Liver (tissue), 9 donors: ENCODE measurements around the gene ZNF536. TPM values are rescaled to one million over a fixed set of nuclear protein-coding genes. Genes with fewer than 3 reads are reported as not detected.

Experiments used
- DNase-seq: peaks from one replicate; pipeline ENCODE4 v3.0.0-alpha.2; 2017; ENCODE audit warnings: low spot score
- H3K27ac ChIP-seq, 2 donors: one replicate each; pipeline ENCODE4 v1.7.0; 2013; ENCODE audit warnings: inconsistent platforms in 2 of 2, low read length in 2 of 2, control low read depth in 1 of 2, low read depth in 1 of 2, mild to moderate bottlenecking in 1 of 2
- H3K27me3 ChIP-seq, 4 donors: one replicate each; pipeline versions ENCODE4 v1.6.1 to v1.7.0; 2013; ENCODE audit warnings: low read length in 3 of 4, inconsistent platforms in 1 of 4, mild to moderate bottlenecking in 1 of 4, moderate library complexity in 1 of 4; ENCODE audit not compliant: control insufficient read depth in 4 of 4, insufficient read depth in 4 of 4
- H3K36me3 ChIP-seq, 4 donors: one replicate each; pipeline versions ENCODE4 v1.6.1 to v1.7.0; 2013; ENCODE audit warnings: low read length in 3 of 4, mild to moderate bottlenecking in 3 of 4, low read depth in 1 of 4, moderate library complexity in 1 of 4; ENCODE audit not compliant: control insufficient read depth in 4 of 4, insufficient read depth in 3 of 4
- H3K4me1 ChIP-seq, 4 donors: one replicate each; pipeline versions ENCODE4 v1.6.1 to v1.7.0; 2013; ENCODE audit warnings: low read length in 3 of 4, mild to moderate bottlenecking in 3 of 4, moderate library complexity in 1 of 4; ENCODE audit not compliant: control insufficient read depth in 4 of 4, insufficient read depth in 4 of 4
- H3K4me3 ChIP-seq, 3 donors: one replicate each; pipeline versions ENCODE4 v1.6.1 to v1.7.0; 2013; ENCODE audit warnings: low read length in 3 of 3, control low read depth in 1 of 3, low read depth in 1 of 3, mild to moderate bottlenecking in 1 of 3
- H3K9ac ChIP-seq, 2 donors: one replicate each; pipeline ENCODE4 v1.7.0; 2013; ENCODE audit warnings: low read length in 2 of 2, mild to moderate bottlenecking in 2 of 2, moderate library complexity in 2 of 2, control low read depth in 1 of 2, low read depth in 1 of 2
- H3K9me3 ChIP-seq, 4 donors: one replicate each; pipeline versions ENCODE4 v1.6.1 to v1.7.0; 2013; ENCODE audit warnings: low read length in 3 of 4; ENCODE audit not compliant: control insufficient read depth in 4 of 4
- EGR1 ChIP-seq, 2 donors: IDR thresholded peaks; 2 replicates each; pipeline ENCODE4 v1.6.1; 2016 to 2018; ENCODE audit warnings: antibody characterized with exemption in 2 of 2, low read depth in 2 of 2
- FOXA1 ChIP-seq: IDR thresholded peaks from 2 replicates; pipeline ENCODE4 v1.6.1; 2016; ENCODE audit warnings: antibody characterized with exemption
- FOXA2 ChIP-seq: IDR thresholded peaks from 2 replicates; pipeline ENCODE4 v1.6.1; 2016; ENCODE audit warnings: antibody characterized with exemption
- GABPA ChIP-seq, 2 donors: IDR thresholded peaks in 1 of 2; conservative IDR thresholded peaks in 1 of 2; 2 replicates each; pipeline ENCODE4 v1.6.1; 2016; ENCODE audit warnings: antibody characterized with exemption in 2 of 2, mild to moderate bottlenecking in 1 of 2, moderate library complexity in 1 of 2
- HNF4A ChIP-seq, 2 donors: conservative IDR thresholded peaks; 2 replicates each; pipeline ENCODE4 v1.6.1; 2016; ENCODE audit warnings: antibody characterized with exemption in 2 of 2, mild to moderate bottlenecking in 2 of 2
- HNF4G ChIP-seq: IDR thresholded peaks from 2 replicates; pipeline ENCODE4 v1.6.1; 2016; ENCODE audit warnings: antibody characterized with exemption
- JUND ChIP-seq, 2 donors: IDR thresholded peaks; 2 replicates each; pipeline ENCODE4 v1.6.1; 2016; ENCODE audit warnings: antibody characterized with exemption in 2 of 2
- NR2F2 ChIP-seq: IDR thresholded peaks from 2 replicates; pipeline ENCODE4 v1.6.1; 2016; ENCODE audit warnings: antibody characterized with exemption
- RAD21 ChIP-seq, 2 donors: IDR thresholded peaks; 2 replicates each; pipeline ENCODE4 v1.6.1; 2016; ENCODE audit warnings: antibody characterized with exemption in 2 of 2, mild to moderate bottlenecking in 2 of 2
- RXRA ChIP-seq, 2 donors: IDR thresholded peaks; 2 replicates each; pipeline ENCODE4 v1.6.1; 2017 to 2018; ENCODE audit warnings: antibody characterized with exemption in 2 of 2, mild to moderate bottlenecking in 1 of 2
- SP1 ChIP-seq: IDR thresholded peaks from 2 replicates; pipeline ENCODE4 v1.6.1; 2018; ENCODE audit warnings: antibody characterized with exemption, mild to moderate bottlenecking
- TAF1 ChIP-seq: conservative IDR thresholded peaks from 2 replicates; pipeline ENCODE4 v1.6.1; 2016; ENCODE audit warnings: antibody characterized with exemption, mild to moderate bottlenecking
- YY1 ChIP-seq: IDR thresholded peaks from 2 replicates; pipeline ENCODE4 v1.6.1; 2016; ENCODE audit warnings: antibody characterized with exemption, mild to moderate bottlenecking
- WGBS: extraction: QIAGEN DNeasy Blood & Tissue Kit; methylation state at CpG from one replicate; pipeline ENCODE4 v1.1.7; 2013; 5-methylcytosine and 5-hydroxymethylcytosine counted together
- polyA plus RNA-seq, 2 donors: library from polyadenylated mRNA; stranded (reverse) in 1 of 2; unstranded in 1 of 2; fragments of 200-250 nt in 1 of 2; fragments of >200 nt in 1 of 2; fragmentation: Nextera tagmentation in 1 of 2; extraction: Ambion mirVana in 1 of 2; gene quantifications; one replicate each; pipeline versions ENCODE4 v1.2.1 to v1.2.3, GENCODE V29; 2013 to 2015
- total RNA-seq, 2 donors: library from RNA; depleted of rRNA; stranded (reverse); fragments of >200 nt; gene quantifications; one replicate each; pipeline ENCODE4 v1.2.3, GENCODE V29; 2014
- TF ChIP-seq, protein P1 (sequence below): IDR thresholded peaks from 2 replicates; pipeline ENCODE4 v1.6.1; 2016; ENCODE audit warnings: antibody characterized with exemption
- TF ChIP-seq, protein P2 (sequence below): IDR thresholded peaks from 2 replicates; pipeline ENCODE4 v1.6.1; 2016; ENCODE audit warnings: antibody characterized with exemption
- TF ChIP-seq, protein P3 (sequence below): IDR thresholded peaks from 2 replicates; pipeline ENCODE4 v1.6.1; 2016; ENCODE audit warnings: antibody characterized with exemption
- TF ChIP-seq, protein P4 (sequence below): fragments of 150-350 bp; IDR thresholded peaks from 2 replicates; pipeline ENCODE4 v1.5.1; 2017; ENCODE audit warnings: improper control_type of control experiment, low read depth, low read length; ENCODE audit not compliant: missing input control
- TF ChIP-seq, protein P5 (sequence below): IDR thresholded peaks from 2 replicates; pipeline ENCODE4 v1.6.1; 2016; ENCODE audit warnings: antibody characterized with exemption, mild to moderate bottlenecking
- donor health status: healthy.
- donor health status: healthy.
- donor health status: healthy.
- donor health status: healthy.
- donor health status: healthy.

ZNF536 gene
- total and polyA plus RNA-seq, 4 donors = 0.02 to 0.17 (median 0.08) TPM

DNA sequence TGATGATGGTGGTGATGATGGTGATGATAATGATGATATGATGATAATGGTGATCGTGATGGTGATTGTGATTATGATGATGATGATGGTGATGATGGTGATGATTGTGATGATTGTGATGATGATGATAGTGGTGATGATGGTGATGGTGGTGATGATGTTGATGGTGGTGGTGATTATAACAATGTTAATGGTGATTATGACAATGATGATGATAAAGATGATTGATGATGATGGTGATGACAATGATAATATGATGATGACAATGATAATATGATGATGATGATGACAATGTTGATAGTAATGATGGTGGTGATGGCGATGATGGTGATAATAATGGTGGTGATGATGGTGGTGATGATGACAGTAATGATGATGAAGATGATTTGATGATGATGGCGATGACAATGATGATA is 34.1 kb upstream of the ZNF536 start:
- Histone ChIP-seq H3K27me3 (peaks cover 0 to 4% (median 0%) of the 10 kb centered on the region in 4 donors), H3K36me3 (no peaks in the 10 kb centered on the region), H3K9me3 (no peaks in the 10 kb centered on the region), H3K27ac (no peak overlapping the region), H3K9ac (no peak overlapping the region), H3K4me3 (no peak overlapping the region), H3K4me1 (no peaks in the 10 kb centered on the region)
- no peak for DNase-seq
- WGBS = 90% methylated on average over 3 of the region's 3 CpGs
- TF ChIP-seq RXRA (IDR thresholded peaks at IDR 0.05) (no peak), FOXA2 (no peak), EGR1 (IDR thresholded peaks at IDR 0.05; ENCODE audit: low read depth in 2 of 2) (no peak), GABPA (IDR thresholded peaks at IDR 0.05 in 1 of 2, conservative IDR thresholded peaks at IDR 0.05 in 1 of 2) (no peak), SP1 (no peak), JUND (IDR thresholded peaks at IDR 0.05) (no peak), HNF4G (no peak), HNF4A (conservative IDR thresholded peaks at IDR 0.05) (no peak), RAD21 (IDR thresholded peaks at IDR 0.05) (no peak), YY1 (no peak), NR2F2 (no peak), TAF1 (no peak), FOXA1 (no peak)
- TF ChIP-seq, protein P1, sequence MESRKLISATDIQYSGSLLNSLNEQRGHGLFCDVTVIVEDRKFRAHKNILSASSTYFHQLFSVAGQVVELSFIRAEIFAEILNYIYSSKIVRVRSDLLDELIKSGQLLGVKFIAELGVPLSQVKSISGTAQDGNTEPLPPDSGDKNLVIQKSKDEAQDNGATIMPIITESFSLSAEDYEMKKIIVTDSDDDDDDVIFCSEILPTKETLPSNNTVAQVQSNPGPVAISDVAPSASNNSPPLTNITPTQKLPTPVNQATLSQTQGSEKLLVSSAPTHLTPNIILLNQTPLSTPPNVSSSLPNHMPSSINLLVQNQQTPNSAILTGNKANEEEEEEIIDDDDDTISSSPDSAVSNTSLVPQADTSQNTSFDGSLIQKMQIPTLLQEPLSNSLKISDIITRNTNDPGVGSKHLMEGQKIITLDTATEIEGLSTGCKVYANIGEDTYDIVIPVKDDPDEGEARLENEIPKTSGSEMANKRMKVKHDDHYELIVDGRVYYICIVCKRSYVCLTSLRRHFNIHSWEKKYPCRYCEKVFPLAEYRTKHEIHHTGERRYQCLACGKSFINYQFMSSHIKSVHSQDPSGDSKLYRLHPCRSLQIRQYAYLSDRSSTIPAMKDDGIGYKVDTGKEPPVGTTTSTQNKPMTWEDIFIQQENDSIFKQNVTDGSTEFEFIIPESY = no peak
- TF ChIP-seq, protein P2, sequence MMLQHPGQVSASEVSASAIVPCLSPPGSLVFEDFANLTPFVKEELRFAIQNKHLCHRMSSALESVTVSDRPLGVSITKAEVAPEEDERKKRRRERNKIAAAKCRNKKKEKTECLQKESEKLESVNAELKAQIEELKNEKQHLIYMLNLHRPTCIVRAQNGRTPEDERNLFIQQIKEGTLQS = no peak
- TF ChIP-seq, protein P3, sequence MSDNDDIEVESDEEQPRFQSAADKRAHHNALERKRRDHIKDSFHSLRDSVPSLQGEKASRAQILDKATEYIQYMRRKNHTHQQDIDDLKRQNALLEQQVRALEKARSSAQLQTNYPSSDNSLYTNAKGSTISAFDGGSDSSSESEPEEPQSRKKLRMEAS = no peak
- TF ChIP-seq, protein P4, sequence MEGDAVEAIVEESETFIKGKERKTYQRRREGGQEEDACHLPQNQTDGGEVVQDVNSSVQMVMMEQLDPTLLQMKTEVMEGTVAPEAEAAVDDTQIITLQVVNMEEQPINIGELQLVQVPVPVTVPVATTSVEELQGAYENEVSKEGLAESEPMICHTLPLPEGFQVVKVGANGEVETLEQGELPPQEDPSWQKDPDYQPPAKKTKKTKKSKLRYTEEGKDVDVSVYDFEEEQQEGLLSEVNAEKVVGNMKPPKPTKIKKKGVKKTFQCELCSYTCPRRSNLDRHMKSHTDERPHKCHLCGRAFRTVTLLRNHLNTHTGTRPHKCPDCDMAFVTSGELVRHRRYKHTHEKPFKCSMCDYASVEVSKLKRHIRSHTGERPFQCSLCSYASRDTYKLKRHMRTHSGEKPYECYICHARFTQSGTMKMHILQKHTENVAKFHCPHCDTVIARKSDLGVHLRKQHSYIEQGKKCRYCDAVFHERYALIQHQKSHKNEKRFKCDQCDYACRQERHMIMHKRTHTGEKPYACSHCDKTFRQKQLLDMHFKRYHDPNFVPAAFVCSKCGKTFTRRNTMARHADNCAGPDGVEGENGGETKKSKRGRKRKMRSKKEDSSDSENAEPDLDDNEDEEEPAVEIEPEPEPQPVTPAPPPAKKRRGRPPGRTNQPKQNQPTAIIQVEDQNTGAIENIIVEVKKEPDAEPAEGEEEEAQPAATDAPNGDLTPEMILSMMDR = no peak
- TF ChIP-seq, protein P5, sequence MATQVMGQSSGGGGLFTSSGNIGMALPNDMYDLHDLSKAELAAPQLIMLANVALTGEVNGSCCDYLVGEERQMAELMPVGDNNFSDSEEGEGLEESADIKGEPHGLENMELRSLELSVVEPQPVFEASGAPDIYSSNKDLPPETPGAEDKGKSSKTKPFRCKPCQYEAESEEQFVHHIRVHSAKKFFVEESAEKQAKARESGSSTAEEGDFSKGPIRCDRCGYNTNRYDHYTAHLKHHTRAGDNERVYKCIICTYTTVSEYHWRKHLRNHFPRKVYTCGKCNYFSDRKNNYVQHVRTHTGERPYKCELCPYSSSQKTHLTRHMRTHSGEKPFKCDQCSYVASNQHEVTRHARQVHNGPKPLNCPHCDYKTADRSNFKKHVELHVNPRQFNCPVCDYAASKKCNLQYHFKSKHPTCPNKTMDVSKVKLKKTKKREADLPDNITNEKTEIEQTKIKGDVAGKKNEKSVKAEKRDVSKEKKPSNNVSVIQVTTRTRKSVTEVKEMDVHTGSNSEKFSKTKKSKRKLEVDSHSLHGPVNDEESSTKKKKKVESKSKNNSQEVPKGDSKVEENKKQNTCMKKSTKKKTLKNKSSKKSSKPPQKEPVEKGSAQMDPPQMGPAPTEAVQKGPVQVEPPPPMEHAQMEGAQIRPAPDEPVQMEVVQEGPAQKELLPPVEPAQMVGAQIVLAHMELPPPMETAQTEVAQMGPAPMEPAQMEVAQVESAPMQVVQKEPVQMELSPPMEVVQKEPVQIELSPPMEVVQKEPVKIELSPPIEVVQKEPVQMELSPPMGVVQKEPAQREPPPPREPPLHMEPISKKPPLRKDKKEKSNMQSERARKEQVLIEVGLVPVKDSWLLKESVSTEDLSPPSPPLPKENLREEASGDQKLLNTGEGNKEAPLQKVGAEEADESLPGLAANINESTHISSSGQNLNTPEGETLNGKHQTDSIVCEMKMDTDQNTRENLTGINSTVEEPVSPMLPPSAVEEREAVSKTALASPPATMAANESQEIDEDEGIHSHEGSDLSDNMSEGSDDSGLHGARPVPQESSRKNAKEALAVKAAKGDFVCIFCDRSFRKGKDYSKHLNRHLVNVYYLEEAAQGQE = no peak
